Gastrocnemius medialis (tissue), 4 donors: ENCODE results near the gene CHRNA4. TPM values are rescaled to one million over a fixed set of nuclear protein-coding genes. Genes with fewer than 3 reads are reported as not detected.

Source experiments
- ATAC-seq, 2 donors: fragments of 150-250 bp; one replicate each; pipeline ENCODE4 v1.9.1; 2016
- DNase-seq, 2 donors: peaks; one replicate each; pipeline ENCODE4 v3.0.0-alpha.2; 2019
- H3K27ac ChIP-seq, 4 donors: fragments of 200-600 bp; sonication (generic); 1 replicate in 1 of 4; 2 replicates in 3 of 4; pipeline ENCODE4 v1.5.1; 2016 to 2018; ENCODE audit warnings: mild to moderate bottlenecking in 2 of 4, moderate library complexity in 1 of 4
- H3K27me3 ChIP-seq, 3 donors: fragments of 200-600 bp; sonication (generic) in 2 of 3; 1 replicate in 1 of 3; 2 replicates in 2 of 3; pipeline versions ENCODE4 v1.5.1 to v1.6.0; 2016 to 2019; ENCODE audit warnings: mild to moderate bottlenecking in 1 of 3, moderate library complexity in 1 of 3
- H3K36me3 ChIP-seq, 2 donors: fragments of 200-600 bp; sonication (generic) in 1 of 2; one replicate each; pipeline ENCODE4 v1.5.1; 2017 to 2018
- H3K4me1 ChIP-seq, 2 donors: fragments of 200-600 bp; sonication (generic) in 1 of 2; one replicate each; pipeline ENCODE4 v1.5.1; 2016 to 2017; ENCODE audit warnings: mild to moderate bottlenecking in 2 of 2
- H3K4me3 ChIP-seq, 4 donors: fragments of 200-600 bp; sonication (generic) in 3 of 4; 1 replicate in 1 of 4; 2 replicates in 3 of 4; pipeline ENCODE4 v1.5.1; 2016 to 2019; ENCODE audit warnings: mild to moderate bottlenecking in 2 of 4
- H3K9me3 ChIP-seq, 3 donors: fragments of 200-600 bp; sonication (generic) in 2 of 3; 1 replicate in 1 of 3; 2 replicates in 2 of 3; pipeline ENCODE4 v1.5.1; 2016 to 2019
- CTCF ChIP-seq, 5 experiments: fragments of 450-650 bp in 3 of 5; fragments of 200-600 bp in 2 of 5; sonication (generic) in 2 of 5; IDR thresholded peaks in 4 of 5; conservative IDR thresholded peaks in 1 of 5; 1 replicate in 4 of 5; 2 replicates in 1 of 5; pipeline ENCODE4 v1.5.1; 2016 to 2019; ENCODE audit warnings: antibody characterized with exemption in 5 of 5, mild to moderate bottlenecking in 3 of 5, moderate library complexity in 3 of 5
- POLR2A ChIP-seq, 2 donors: fragments of 450-650 bp; IDR thresholded peaks; one replicate each; pipeline ENCODE4 v1.6.1; 2017; ENCODE audit warnings: antibody characterized with exemption in 2 of 2, mild to moderate bottlenecking in 2 of 2, moderate library complexity in 2 of 2
- in situ Hi-C, 4 donors: fragments of 200-750 bp; cut with MboI; loops; one replicate each; pipeline versions ENCODE4 v1.15.0 to v1.8.0; 2017; ENCODE audit warnings: low sequenced_read_pairs in 4 of 4
- intact Hi-C: fragments of 100-400 bp; cut with DNase I; formaldehyde crosslinking; loops from one replicate; pipeline ENCODE4 v1.15.1; 2023; ENCODE audit warnings: low total_unique reads
- total RNA-seq, 4 donors: library from RNA; depleted of rRNA; stranded (reverse); fragments of >200 nt; gene quantifications; one replicate each; pipeline versions ENCODE4 v1.1.0 to v1.2.3, GENCODE V29; 2016

The CHRNA4 gene
- total RNA-seq, 4 donors from 2014 or later: not detected

DNA sequence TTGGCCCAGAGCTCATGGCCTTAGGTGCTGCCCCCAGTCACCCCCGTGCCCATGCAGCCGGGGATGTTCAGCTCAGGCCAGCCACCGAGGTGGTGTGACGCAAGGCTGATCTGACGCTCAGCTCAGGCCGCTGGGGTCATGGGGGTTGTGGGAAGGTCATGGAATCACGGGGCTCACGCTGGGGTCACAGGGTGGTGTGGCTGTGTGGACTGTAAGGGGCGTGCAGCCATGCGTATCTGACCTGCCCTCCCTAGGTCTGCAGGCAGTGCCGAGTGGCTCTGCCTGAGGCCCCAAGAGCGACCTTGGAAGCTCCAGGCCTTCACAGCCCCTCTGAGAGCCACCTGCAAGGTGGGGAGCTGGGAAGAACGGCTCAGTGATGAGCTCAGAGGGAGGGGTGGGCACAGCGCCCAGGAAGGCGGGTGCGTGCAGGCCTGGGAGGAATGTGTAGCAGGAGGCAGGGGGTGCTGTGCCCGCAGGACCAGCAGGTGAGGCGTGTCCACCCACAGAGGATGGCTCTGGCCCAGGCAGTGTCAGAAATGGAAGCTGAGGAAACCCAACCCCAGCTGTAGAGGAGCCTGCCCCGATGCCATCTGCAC, 27.8 kb downstream of the CHRNA4 start:
- no peaks in the 10 kb centered on the region for H3K36me3 ChIP-seq
- H3K27me3 ChIP-seq: peaks cover 30 to 46% (median 36%) of the 10 kb centered on the region in 3 donors
- no peaks in the 10 kb centered on the region for H3K4me1 ChIP-seq
- in situ Hi-C loops: no loop called here
- no peak overlapping the region for H3K27ac ChIP-seq
- no peak overlapping the region for H3K4me3 ChIP-seq
- no peak for DNase-seq
- no peaks in the 10 kb centered on the region for H3K9me3 ChIP-seq
- intact Hi-C loops: no loop called here
- ATAC-seq: no peak
- TF ChIP-seq CTCF (IDR thresholded peaks at IDR 0.05 in 4 of 5, conservative IDR thresholded peaks at IDR 0.05 in 1 of 5) (no peak), POLR2A (IDR thresholded peaks at IDR 0.05) (no peak)

GRCh38 chr20:63332488-63333240, 28.5 kb downstream of the CHRNA4 start:
- Histone ChIP-seq H3K4me3 (no peak overlapping the region), H3K9me3 (no peaks in the 10 kb centered on the region), H3K36me3 (no peaks in the 10 kb centered on the region), H3K27ac (no peak overlapping the region), H3K4me1 (no peaks in the 10 kb centered on the region), H3K27me3 (peaks cover 30 to 41% (median 31%) of the 10 kb centered on the region in 3 donors)
- TF ChIP-seq POLR2A (IDR thresholded peaks at IDR 0.05) (no peak), CTCF (IDR thresholded peaks at IDR 0.05 in 4 of 5, conservative IDR thresholded peaks at IDR 0.05 in 1 of 5) (no peak)
- in situ Hi-C loops (no loop called here), intact Hi-C loops (no loop called here)
- ATAC-seq (no peak), DNase-seq (no peak)

- in situ Hi-C loops: no loop called here
- no peak overlapping the region for H3K4me3 ChIP-seq
- H3K4me1 ChIP-seq: no peaks in the 10 kb centered on the region
- H3K27me3 ChIP-seq: peaks cover 23 to 33% (median 26%) of the 10 kb centered on the region in 3 donors
- H3K9me3 ChIP-seq: no peaks in the 10 kb centered on the region
- TF ChIP-seq CTCF (IDR thresholded peaks at IDR 0.05 in 4 of 5, conservative IDR thresholded peaks at IDR 0.05 in 1 of 5) (no peak), POLR2A (IDR thresholded peaks at IDR 0.05) (no peak)
- ATAC-seq: no peak
- no peak for DNase-seq
- H3K27ac ChIP-seq: no peak overlapping the region
- intact Hi-C loops: no loop called here
- H3K36me3 ChIP-seq: no peaks in the 10 kb centered on the region
Measured at GRCh38 chr20:63331741-63332400, 29.3 kb downstream of the CHRNA4 start.

- no peak for ATAC-seq
- DNase-seq: no peak
- H3K27me3 ChIP-seq: peaks cover 19 to 31% (median 22%) of the 10 kb centered on the region in 3 donors
Measured at GRCh38 chr20:63330940-63331339, 30.2 kb downstream of the CHRNA4 start.

More at GRCh38 chr20:63330940-63331339, 30.2 kb downstream of the CHRNA4 start:
- Histone ChIP-seq H3K27ac (no peak overlapping the region), H3K9me3 (no peaks in the 10 kb centered on the region), H3K4me3 (no peak overlapping the region), H3K4me1 (no peaks in the 10 kb centered on the region), H3K36me3 (no peaks in the 10 kb centered on the region)
- intact Hi-C loops (no loop called here), in situ Hi-C loops (no loop called here)
- TF ChIP-seq POLR2A (IDR thresholded peaks at IDR 0.05) (no peak), CTCF (IDR thresholded peaks at IDR 0.05 in 4 of 5, conservative IDR thresholded peaks at IDR 0.05 in 1 of 5) (no peak)
